Keratinocyte (primary cell): ENCODE data around the gene LRRC8C. TPM values are rescaled to one million over a fixed set of nuclear protein-coding genes. Genes with fewer than 3 reads are reported as not detected.

Experiments
- DNase-seq: peaks from one replicate; pipeline ENCODE4 v3.0.0-alpha.2; 2011; ENCODE audit warnings: low read depth, missing footprints, low spot score
- FAIRE-seq: peaks from 2 replicates; lab custom pipeline; 2011; peaks lifted over from hg19 to GRCh38; lab: Jason Lieb, UNC
- H2AFZ ChIP-seq: 2 replicates; pipeline ENCODE4 v1.6.0; 2012; ENCODE audit warnings: low read length, control low read depth, inconsistent platforms; ENCODE audit not compliant: control insufficient read depth
- H3K27ac ChIP-seq: 2 replicates; pipeline ENCODE4 v1.5.1; 2011; ENCODE audit warnings: low read length; ENCODE audit not compliant: control insufficient read depth, insufficient read depth
- H3K27me3 ChIP-seq: 3 replicates; pipeline ENCODE4 v1.6.0; 2011; ENCODE audit warnings: low read length; ENCODE audit not compliant: control insufficient read depth, insufficient read depth; ENCODE audit errors: extremely low read depth
- H3K36me3 ChIP-seq, 2 experiments: 2 replicates in 1 of 2; 3 replicates in 1 of 2; pipeline ENCODE4 v1.5.1; 2011; ENCODE audit warnings: low read length in 2 of 2, mild to moderate bottlenecking in 1 of 2; ENCODE audit not compliant: control insufficient read depth in 2 of 2, insufficient read depth in 2 of 2; ENCODE audit errors: extremely low read depth in 1 of 2
- H3K4me1 ChIP-seq: 3 replicates; pipeline ENCODE4 v1.5.1; 2011; ENCODE audit warnings: low read length; ENCODE audit not compliant: control insufficient read depth, insufficient read depth; ENCODE audit errors: extremely low read depth
- H3K4me2 ChIP-seq: 3 replicates; pipeline ENCODE4 v1.6.0; 2011; ENCODE audit warnings: low read depth, low read length; ENCODE audit not compliant: control insufficient read depth, insufficient read depth; ENCODE audit errors: extremely low read depth
- H3K4me3 ChIP-seq, 3 experiments: fragments of 200-600 bp in 1 of 3; sonication (generic) in 1 of 3; 2 replicates in 2 of 3; 3 replicates in 1 of 3; pipeline ENCODE4 v1.5.1; 2011 to 2016; ENCODE audit warnings: low read length in 3 of 3, mild to moderate bottlenecking in 3 of 3, control low read depth in 2 of 3, inconsistent platforms in 1 of 3, low read depth in 1 of 3, mixed read lengths in 1 of 3, mixed run types in 1 of 3, moderate library complexity in 1 of 3; ENCODE audit not compliant: control insufficient read depth in 2 of 3, insufficient read depth in 2 of 3; ENCODE audit errors: extremely low read depth in 1 of 3
- H3K79me2 ChIP-seq: 2 replicates; pipeline ENCODE4 v1.6.0; 2012; ENCODE audit warnings: low read length; ENCODE audit not compliant: control insufficient read depth, insufficient read depth
- H3K9ac ChIP-seq: 3 replicates; pipeline ENCODE4 v1.6.0; 2011; ENCODE audit warnings: low read length; ENCODE audit not compliant: control insufficient read depth, insufficient read depth; ENCODE audit errors: extremely low read depth
- H3K9me1 ChIP-seq: 3 replicates; pipeline ENCODE4 v1.6.0; 2011; ENCODE audit warnings: low read length; ENCODE audit not compliant: control insufficient read depth, insufficient read depth; ENCODE audit errors: extremely low read depth
- H3K9me3 ChIP-seq: 2 replicates; pipeline ENCODE4 v1.5.1; 2012; ENCODE audit warnings: low read depth, low read length; ENCODE audit not compliant: control insufficient read depth
- H4K20me1 ChIP-seq: 3 replicates; pipeline ENCODE4 v1.6.0; 2011; ENCODE audit warnings: low read length; ENCODE audit not compliant: control insufficient read depth, insufficient read depth; ENCODE audit errors: extremely low read depth
- CTCF ChIP-seq, 3 experiments: IDR thresholded peaks in 1 of 3; conservative IDR thresholded peaks in 1 of 3; optimal IDR thresholded peaks in 1 of 3; 2 replicates in 2 of 3; 3 replicates in 1 of 3; pipeline versions ENCODE3 to v1.5.1; 2011; ENCODE audit warnings: low read length in 3 of 3, mild to moderate bottlenecking in 3 of 3, moderate library complexity in 2 of 3, control low read depth in 1 of 3, inconsistent platforms in 1 of 3; ENCODE audit not compliant: insufficient read depth in 2 of 3; ENCODE audit errors: extremely low read depth in 1 of 3
- EZH2 ChIP-seq: IDR thresholded peaks from one replicate; pipeline ENCODE4 v1.6.1; 2012; ENCODE audit warnings: inconsistent platforms, mild to moderate bottlenecking, low read length, moderate library complexity
- dilution Hi-C: fragments of 300-500 bp; cut with MboI; formaldehyde crosslinking; loops from one replicate; pipeline ENCODE4 v1.7.0; 2020; ENCODE audit warnings: low sequenced_read_pairs; ENCODE audit not compliant: extremely low pct_ligation_motif_present
- polyA plus RNA-seq, 5 experiments: library from polyadenylated mRNA; depleted of rRNA in 3 of 5; stranded (reverse) in 3 of 5; stranded (forward) in 1 of 5; unstranded in 1 of 5; fragments of >200 nt; gene quantifications; 1 replicate in 1 of 5; 2 replicates in 3 of 5; 3 replicates in 1 of 5; pipeline versions ENCODE4 v1.2.1 to v1.2.3, GENCODE V29; 2011 to 2012; ENCODE audit warnings: missing spikeins in 2 of 5, low read depth in 1 of 5, low replicate concordance in 1 of 5

LRRC8C gene
- polyA plus RNA-seq, 1 donor (not counting 4 experiments of a cell fraction or from before 2014, with no cell fraction given) = 18.4 TPM

GRCh38 chr1:89702520-89703045 is 69.7 kb downstream of the LRRC8C start:
- H2AFZ ChIP-seq = no peak overlapping the region
- no peaks in the 10 kb centered on the region for H3K4me1 ChIP-seq
- H3K4me3 ChIP-seq = no peak overlapping the region
- H3K9me3 ChIP-seq = no peaks in the 10 kb centered on the region
- no peak overlapping the region for H3K27ac ChIP-seq
- no peaks in the 10 kb centered on the region for H3K27me3 ChIP-seq
- H4K20me1 ChIP-seq = no peaks in the 10 kb centered on the region
- dilution Hi-C loops = no loop called here
- FAIRE-seq = no peak
- TF ChIP-seq CTCF (optimal IDR thresholded peaks at IDR 0.05 in 1 of 3, IDR thresholded peaks at IDR 0.05 in 1 of 3, conservative IDR thresholded peaks at IDR 0.05 in 1 of 3; ENCODE audit: extremely low read depth in 1 of 3, insufficient read depth in 2 of 3, low read length in 3 of 3) (no peak), EZH2 (no peak)
- H3K36me3 ChIP-seq = no peaks in the 10 kb centered on the region
- H3K79me2 ChIP-seq = no peaks in the 10 kb centered on the region
- H3K9ac ChIP-seq = no peak overlapping the region
- DNase-seq = no peak
- H3K4me2 ChIP-seq = no peak overlapping the region
- H3K9me1 ChIP-seq = no peaks in the 10 kb centered on the region

- Histone ChIP-seq H3K36me3 (no peaks in the 10 kb centered on the region), H3K4me3 (no peak overlapping the region), H3K9me3 (no peaks in the 10 kb centered on the region), H2AFZ (no peak overlapping the region), H3K27me3 (no peaks in the 10 kb centered on the region), H3K79me2 (no peaks in the 10 kb centered on the region), H3K9ac (no peak overlapping the region), H3K9me1 (no peaks in the 10 kb centered on the region), H3K4me2 (no peak overlapping the region), H4K20me1 (no peaks in the 10 kb centered on the region), H3K27ac (no peak overlapping the region), H3K4me1 (no peaks in the 10 kb centered on the region)
- FAIRE-seq (no peak), DNase-seq (no peak)
- TF ChIP-seq CTCF (optimal IDR thresholded peaks at IDR 0.05 in 1 of 3, IDR thresholded peaks at IDR 0.05 in 1 of 3, conservative IDR thresholded peaks at IDR 0.05 in 1 of 3; ENCODE audit: extremely low read depth in 1 of 3, insufficient read depth in 2 of 3, low read length in 3 of 3) = no peak
- TF ChIP-seq EZH2 = no peak
- dilution Hi-C loops = no loop called here
These were observed 70.5 kb downstream of the LRRC8C start for GRCh38 chr1:89703469-89703868.
